H54 (cell line): ENCODE results near the gene ZNF282.

Experiments
- DNase-seq: peaks from one replicate; pipeline ENCODE4 v3.0.0; 2011; ENCODE audit warnings: low spot score, mixed read lengths; ENCODE audit not compliant: insufficient read length
- FAIRE-seq: peaks from 3 replicates; lab custom pipeline; 2011; peaks lifted over from hg19 to GRCh38; lab: Jason Lieb, UNC
- POLR2A ChIP-seq: IDR thresholded peaks from 2 replicates; pipeline ENCODE4 v1.6.1; 2011; ENCODE audit warnings: low read depth, mild to moderate bottlenecking, low read length

The ZNF282 gene

DNA sequence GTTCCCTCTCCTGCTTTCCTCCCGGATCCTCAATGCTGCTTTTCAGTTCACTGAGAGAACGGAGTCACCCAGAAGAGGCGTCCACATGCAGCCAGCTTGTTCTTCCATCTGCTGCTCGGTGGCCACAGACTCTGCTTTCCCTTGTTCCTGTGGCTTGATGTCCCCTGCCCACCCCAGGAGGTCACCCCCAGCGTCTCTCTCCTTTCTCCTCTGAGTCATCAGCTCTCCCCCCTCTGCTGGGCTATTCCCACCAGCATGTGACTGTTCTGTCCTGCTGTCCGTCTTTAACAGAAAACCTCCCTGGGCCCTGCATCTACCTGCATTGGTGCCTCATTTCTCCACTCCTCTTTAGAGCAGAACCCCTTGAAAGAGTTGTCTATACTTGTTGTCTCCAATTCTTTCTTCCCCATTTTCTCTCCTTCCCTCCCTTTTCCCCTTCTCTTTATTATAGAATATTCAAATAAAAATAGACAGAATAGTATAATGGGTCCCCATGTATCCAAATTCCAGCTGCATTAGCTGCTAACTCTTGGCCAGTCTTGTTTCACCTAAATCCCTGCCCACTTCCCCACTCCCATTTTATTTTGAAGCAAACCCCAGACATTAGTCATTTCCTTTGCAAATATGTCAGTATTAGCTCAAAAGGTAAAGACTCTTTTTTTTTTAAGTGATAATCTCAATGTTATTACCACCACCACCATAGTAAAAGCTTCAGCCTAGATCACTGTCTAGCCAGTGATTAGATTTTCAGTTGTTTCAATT, 4.1 kb downstream of the ZNF282 start:
- FAIRE-seq (no peak), DNase-seq (no peak)
- no peak for TF ChIP-seq POLR2A

DNA sequence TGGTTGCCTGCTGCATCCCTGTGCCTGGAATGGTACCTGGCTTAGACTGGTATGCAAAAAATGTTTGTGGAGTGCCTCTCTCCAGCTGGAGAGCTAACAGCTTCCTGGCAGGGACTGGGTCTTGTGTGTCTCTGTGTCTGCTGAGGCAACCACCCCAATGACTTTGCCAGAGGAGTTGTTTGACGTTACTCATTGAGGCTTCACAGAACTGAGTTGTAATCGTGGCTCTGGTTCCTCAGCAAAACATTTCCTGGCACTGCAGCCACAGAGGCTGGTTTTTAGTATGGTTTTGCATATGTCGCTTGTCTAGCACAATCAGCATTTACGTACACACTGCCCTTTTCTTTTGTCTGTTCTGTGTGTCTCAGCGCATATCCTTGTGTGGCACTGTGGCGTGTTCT, 7.5 kb downstream of the ZNF282 start:
- TF ChIP-seq POLR2A = no peak
- FAIRE-seq = no peak
- DNase-seq = no peak

DNA sequence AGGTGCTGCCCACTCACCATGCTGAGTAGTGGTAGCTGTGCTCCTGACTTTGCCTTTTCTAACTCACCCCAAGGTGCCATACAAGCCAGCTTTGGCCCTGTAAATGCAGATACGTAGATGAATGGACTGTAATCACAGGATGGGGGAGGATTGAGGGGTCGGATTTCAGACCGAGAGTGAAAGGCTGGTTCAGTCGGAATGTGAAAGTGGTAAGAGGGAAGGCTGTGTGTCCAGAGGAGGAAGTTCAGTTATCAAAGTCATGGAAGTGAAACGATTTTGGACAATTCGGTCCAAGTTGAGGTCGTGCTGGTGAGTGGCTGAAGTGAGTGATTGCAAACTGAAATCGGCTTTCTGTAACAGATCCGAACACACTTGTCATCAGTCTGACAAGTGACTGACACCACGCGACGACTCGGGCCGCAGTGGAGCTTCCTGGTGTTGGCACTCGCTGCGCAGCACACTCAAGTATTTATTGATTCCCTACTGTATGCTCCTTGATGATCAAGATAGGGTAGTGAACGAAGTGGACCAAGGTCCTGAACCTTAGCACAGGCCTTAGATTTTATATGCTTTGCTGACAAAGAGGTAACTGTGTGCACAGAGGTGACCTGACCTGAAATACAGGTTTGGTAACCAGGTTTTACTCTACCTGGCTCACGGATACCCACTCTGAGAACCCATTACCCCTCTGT, 10.5 kb downstream of the ZNF282 start:
- DNase-seq = no peak
- no peak for FAIRE-seq
- no peak for TF ChIP-seq POLR2A

DNA sequence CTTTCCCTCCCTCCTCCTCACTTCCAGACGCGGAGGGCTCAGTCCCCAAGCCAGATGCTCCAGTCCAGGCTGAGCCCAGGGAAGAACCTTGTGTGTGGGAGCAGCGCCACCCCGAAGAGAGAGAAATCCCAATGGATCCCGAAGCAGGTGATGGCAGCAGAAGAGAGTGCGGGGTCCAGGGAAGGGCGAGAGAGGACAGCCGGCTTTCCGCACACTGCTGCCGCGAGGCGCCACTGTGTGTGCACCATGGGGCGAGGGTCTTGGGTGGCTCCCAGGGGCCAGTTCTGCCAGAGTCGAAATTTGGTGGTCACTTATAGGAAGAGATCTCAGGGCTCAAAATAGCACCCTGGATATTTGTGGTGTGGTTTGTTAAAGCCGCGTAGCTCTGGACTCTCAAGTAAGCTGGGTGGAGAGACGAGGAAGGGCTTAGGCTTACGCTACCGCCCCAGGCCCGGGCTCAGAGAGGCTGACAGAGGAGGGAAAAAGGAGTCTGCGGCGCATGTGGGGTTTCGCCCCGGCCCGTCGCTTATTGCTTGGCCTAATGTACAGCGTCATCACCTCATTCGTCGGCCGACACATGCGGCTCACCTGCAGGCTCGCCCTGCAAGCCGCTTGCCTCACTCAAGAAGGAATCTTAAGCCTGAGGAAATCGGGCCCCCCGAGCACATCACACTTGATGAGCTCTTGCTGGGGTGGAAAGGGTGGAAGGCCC, 12.1 kb downstream of the ZNF282 start:
- TF ChIP-seq POLR2A = no peak
- DNase-seq (no peak), FAIRE-seq (no peak)

DNA sequence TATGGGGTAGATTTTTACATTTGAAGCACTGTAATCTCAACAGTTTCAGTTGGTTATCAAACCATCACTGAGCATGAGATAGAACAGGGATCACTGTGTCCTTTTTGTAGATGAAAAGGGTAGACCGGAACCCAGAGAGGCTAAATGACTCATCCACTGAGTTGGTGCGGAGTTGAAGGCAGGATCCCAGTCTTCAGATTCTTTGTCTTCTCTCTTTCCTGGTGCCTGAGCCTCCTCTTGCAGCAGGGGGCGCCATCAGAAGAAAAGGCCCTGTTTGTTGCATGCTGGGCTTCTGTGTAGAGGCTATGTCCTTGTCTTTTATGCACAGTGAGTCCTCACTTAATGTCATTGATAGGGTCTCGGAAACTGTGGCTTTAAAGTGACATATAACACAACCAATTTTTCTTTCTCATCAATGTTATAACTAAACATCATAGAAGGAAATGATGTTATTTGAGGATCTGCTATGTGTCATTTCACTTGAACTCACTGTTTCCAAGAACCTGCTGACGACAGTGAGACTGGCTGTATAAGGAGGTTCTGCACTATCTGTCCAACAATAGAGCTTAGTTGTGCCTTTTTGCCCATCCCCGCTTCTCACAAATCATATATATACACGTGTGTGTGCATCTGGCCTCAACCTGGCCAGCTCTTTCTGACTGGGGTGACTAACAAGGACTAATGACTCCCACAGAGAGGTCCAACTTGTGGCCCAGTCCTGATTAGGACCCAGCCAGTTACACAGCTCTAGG, 14.3 kb downstream of the ZNF282 start:
- TF ChIP-seq POLR2A = no peak
- DNase-seq = peak; percentile 95
- no peak for FAIRE-seq

DNA sequence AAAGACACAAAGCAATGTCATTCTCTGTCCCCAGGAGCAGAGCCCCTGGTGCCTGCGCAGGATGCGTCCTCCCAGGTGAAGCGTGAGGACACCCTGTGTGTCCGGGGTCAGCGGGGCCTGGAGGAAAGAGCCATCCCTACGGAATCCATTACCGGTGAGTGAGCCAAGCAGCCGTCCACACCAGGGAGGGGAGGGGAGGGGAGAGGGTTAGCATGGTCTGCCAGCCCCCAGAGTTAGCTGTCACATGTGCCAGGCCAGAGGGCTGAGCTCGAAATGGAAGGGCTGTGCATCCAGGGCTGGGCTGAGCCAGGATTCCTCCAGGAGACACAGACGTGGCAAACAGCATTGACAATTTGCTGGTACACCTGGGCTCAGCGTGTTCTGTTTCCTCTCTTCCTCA, 15.2 kb downstream of the ZNF282 start:
- TF ChIP-seq POLR2A = no peak
- DNase-seq (no peak), FAIRE-seq (no peak)

DNA sequence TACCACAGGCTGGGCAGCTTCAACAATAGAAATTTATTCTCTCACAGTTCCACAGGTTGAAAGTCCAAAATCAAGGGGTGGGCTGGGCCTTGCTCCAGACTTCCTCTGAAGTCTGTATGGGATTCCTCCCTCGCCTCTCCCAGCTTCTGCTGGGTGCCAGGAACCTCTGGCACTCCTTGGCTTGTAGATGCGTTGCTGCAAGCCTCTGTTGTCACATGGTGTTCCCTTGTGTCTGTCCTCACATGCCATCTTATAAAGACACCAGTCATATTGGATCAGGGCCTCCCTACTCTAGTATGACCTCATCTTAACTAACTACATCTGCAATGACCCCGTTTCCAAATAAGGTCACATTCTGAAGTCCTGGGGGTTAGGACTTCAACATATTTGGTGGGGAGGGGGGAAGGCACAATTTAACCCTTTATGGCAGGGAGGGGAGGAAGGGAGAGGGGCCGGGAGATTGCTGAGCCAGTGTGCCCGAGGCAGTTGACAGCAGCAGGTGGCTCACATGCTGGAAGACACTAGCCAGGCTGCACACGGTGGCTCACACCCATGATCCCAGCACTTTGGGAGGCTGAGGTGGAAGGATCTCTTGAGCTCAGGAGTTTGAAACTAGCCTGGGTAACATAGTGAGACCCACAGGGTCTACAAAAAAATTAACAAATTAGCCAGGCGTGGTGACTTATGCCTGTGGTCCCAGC, 18.8 kb downstream of the ZNF282 start:
- FAIRE-seq (no peak), DNase-seq (no peak)
- no peak for TF ChIP-seq POLR2A

DNA sequence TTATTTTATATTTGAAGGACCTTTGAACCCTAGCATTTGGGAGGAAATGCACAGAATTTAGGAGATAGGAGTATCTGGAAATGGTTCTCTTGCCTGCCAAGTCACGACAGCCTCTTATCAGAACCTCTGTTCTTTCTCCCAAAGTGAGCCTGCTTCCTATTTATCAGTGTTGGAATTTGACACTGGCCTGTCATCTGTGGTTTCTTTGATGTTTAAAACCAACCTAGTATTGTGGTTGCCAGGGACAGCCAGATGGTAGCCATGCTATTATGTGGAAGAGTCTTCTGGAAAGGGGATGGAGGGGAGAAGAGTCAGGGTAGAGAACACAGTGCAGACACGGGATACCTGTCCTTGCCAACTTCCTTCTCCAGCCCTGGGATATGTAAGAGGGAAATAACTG, 21.1 kb downstream of the ZNF282 start:
- TF ChIP-seq POLR2A = no peak
- FAIRE-seq = no peak
- DNase-seq = no peak

DNA sequence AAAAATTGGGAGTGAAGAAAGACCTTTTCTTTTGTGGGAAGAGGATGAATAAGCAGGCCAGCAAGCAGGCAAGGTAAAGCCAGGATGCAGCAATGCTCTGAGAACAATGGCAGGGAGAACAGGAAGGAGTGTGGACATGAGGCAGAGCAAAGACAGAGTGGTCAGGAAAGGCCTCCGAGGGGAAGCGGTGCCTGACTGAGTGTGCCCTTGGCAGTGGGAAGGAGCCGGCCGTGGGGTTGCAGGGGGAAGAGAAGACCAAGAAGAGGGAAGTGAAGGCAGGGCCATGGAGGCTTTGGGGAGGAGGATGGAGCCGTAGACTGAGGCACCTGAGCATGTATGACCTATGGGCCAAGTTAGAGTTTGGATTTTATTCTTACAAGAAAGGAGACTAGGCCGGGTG, 22.2 kb downstream of the ZNF282 start:
- FAIRE-seq (no peak), DNase-seq (no peak)
- no peak for TF ChIP-seq POLR2A

DNA sequence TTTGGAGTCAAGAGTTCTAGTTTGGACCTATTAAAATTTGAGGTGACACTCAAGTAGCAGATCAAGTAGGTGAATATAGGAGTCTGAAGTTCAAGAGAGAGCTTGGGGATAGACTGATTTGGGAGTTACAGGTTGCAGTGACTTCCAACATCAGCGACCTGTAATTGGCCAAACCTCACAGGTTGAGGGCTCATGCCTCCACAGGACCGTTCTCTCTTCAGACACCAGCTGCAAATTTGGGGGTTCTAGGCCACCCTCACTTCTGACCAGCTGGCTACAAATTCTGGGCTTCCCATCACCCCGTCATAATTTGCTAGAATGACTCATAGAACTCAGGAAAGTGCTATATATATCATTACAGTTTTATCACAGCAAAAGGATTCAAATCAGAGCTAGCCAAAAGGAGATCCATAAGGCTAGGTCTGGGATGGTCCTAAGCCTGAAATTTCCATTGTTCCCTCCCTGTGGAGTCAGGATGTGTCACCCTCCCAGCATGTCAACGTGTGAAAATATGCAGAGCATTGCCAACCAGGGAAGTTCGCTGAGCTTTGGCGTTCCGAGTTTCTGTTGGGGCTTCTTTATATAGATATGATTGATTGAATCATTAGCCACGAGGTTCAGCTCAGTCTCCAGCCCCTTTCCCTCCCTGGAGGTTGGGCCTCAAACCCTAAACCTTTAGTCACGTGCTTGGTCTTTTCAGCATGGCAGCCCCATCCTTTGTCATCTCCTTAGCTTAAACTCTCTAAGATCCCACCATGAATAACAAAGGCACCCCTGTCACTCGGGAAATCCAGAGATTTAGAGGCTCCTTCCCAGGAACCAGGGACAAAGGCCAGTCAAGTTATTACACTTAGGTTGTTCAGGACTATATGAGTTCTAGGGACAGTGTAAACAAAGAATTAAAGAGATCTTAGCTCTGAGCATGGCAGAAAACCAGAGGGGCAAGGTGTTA, 23.4 kb downstream of the ZNF282 start:
- DNase-seq (no peak), FAIRE-seq (no peak)
- no peak for TF ChIP-seq POLR2A

DNA sequence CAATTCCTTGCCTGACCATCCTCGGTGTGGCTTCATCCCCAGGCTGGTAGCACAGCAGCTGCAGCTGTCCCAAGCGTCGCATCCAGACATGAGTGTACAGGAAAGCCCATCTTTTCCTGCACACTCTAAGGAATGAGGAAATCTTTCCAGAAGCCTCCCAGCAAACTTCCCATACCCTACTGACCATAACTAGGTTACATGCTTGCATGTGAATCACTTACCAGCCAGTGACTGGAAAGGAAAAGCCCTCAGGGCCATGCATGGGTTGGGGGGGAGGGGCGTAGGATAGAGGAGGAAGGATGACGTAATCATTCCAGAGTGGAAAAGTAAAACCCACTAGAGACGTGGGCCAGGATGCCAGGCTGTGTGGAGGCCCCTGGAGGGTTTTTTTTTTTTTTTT, 25.2 kb downstream of the ZNF282 start:
- FAIRE-seq = no peak
- peak; percentile 74 for DNase-seq

DNA sequence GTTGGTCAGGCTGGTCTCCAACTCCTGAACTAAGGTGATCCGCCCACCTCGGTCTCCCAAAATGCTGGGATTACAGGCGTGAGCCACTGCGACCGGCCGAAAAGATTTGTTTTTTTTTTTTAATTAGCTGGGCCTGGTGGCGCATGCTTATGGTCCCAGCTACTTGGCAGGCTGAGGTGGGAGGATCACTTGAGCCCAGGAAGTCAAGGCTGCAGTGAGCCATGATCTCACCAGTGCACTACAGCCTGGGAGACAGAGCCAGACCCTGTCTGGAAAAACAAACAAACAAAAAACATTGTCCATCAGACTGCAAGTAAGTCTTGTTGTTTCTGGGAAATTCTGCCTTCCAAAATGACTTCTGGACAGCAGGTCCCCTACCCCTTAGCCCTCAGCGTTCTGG, 27.8 kb downstream of the ZNF282 start:
- FAIRE-seq (no peak), DNase-seq (no peak)
- no peak for TF ChIP-seq POLR2A

More for the DNA sequence above, 25.2 kb downstream of the ZNF282 start:
- TF ChIP-seq POLR2A = no peak
